HG03095 (cell line): ENCODE results near the gene DNAAF8.
"Not testable (repeated sequence)": the region's sequence is repeated elsewhere in the genome, so short reads cannot be mapped to it uniquely, and the experiment has no call there.

Experiments
- ATAC-seq: cut with Tn5 transposase; IDR thresholded peaks from one replicate; pipeline ENCODE4 v1.9.1; 2021; ENCODE audit warnings: moderate library complexity; ENCODE audit not compliant: unreplicated experiment

DNAAF8 gene

DNA sequence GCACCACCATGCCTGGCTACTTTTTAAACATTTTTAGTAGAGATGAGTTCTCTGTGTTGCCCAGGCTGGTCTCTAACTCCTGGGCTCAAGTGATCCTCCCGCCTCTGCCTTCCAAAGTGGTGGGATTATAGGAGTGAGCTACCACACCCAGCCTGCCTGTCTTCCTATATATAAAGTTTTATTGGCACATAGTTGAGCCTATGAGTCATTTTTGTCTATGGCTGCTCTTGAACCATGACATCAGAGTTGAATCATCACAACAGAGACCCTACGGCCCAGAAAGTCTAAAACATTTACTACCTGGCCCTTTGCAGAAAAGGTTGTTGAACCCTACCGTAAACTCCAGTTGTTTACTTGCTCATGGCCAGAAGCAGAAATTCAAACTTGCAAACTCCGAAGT, 45.9 kb downstream of the DNAAF8 start:
- ATAC-seq: no peak

- no peak for ATAC-seq
These were observed 49.1 kb downstream of the DNAAF8 start for GRCh38 chr16:4783251-4783950.

GRCh38 chr16:4783951-4784336, 49.6 kb downstream of the DNAAF8 start:
- ATAC-seq: no peak

GRCh38 chr16:4784444-4784987, 50.2 kb downstream of the DNAAF8 start:
- not testable (repeated sequence) for ATAC-seq

GRCh38 chr16:4785758-4786433, 51.6 kb downstream of the DNAAF8 start:
- ATAC-seq: no peak

GRCh38 chr16:4787068-4787467, 52.7 kb downstream of the DNAAF8 start:
- no peak for ATAC-seq

GRCh38 chr16:4787627-4788482, 53.5 kb downstream of the DNAAF8 start, which contains the start of gene SEPTIN12:
Gene SEPTIN12, minus strand, starts transcription at chr16:4788345. Its CDS starts 700 bp downstream, at chr16:4787645.
- no peak for ATAC-seq

DNA sequence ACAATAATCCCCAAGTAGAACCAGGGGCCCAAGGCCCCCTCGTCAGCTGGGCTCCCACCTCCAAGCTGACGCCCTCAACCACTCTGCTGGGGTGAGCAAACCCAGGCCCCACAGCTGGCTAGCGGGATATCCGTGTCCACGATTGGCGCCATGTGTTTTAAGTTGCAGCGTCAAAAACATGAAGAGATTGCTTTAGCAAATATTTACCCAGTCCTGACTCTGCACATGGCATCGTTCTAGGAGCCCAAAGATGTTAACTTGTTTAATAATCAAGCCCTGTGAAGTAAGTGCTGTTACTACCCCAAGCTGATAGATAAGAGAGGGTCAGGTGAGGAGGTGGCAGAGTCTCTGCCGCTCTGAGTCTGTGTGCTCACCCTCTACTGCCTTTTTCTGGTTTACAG, 54.2 kb downstream of the DNAAF8 start:
- ATAC-seq: no peak

GRCh38 chr16:4788910-4789309, 54.6 kb downstream of the DNAAF8 start:
- ATAC-seq: no peak

DNA sequence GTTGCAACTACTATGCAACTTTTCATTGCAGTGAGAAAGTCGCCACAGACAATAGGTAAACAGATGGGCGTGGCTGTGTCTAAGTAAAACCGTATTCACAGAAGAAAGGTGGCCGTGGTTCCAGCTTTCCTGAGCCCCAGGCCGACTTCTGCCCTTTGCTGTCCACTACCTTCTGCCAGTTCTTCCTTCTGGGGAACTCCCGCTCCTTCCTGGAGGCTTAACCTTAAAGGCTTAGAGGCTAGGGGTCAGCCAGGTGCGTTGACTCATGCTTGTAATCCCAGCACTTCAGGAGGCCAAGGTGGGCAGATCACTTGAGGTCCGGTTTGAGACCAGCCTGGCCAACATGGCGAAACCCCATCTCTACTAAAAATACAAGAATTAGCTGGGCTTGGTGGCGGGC, 55.9 kb downstream of the DNAAF8 start:
- no peak for ATAC-seq

DNA sequence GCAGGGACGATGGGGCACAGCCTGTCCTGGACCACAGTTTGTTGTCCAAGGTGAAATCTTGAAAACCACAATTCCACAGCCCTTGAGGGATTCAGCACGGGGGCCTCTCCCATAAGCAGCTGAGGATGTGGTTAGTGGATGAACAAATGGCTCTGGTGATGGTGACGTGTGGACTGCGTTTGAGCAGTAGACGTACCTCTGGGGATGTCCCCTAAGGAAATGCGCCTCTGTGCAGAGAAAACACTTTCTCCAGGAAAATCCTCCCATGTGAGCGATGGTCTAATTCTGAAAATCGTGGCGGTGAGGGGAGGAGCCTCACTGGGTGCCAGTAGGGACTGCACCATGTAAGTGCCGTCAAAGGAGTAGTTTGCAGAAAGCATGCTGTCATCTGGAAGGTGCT, 56.5 kb downstream of the DNAAF8 start:
- ATAC-seq: no peak

DNA sequence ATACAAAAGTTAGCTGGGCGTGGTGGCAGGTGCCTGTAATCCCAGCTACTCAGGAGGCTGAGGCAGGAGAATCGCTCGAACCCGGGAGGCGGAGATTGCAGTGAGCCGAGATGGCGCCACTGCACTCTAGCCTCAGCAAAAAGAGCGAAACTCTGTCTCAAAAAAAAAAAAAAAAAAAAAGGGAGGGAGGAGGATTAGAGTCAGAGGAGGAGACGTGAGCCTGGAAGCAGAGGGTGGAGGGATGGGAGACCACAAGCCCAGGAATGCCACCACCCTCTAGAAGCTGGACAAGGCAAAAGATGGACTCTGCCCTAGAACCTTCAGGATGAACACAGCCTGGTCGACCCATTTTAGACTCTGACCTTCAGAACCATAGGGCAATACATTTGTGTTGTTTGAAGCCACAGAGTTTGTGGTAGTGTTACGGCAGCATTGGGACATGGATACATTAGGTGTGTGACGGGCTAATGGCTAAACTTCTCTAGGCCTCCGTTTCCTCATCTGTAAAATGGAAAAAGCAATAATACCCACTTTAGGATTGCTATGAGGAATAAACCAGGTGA, 58.7 kb downstream of the DNAAF8 start:
- no peak for ATAC-seq

GRCh38 chr16:4795181-4795827, 61.0 kb downstream of the DNAAF8 start, which contains the start of gene SMIM22:
Gene SMIM22, plus strand, starts transcription at chr16:4795369. Its CDS starts 366 bp downstream, at chr16:4795735.
- ATAC-seq: no peak

DNA sequence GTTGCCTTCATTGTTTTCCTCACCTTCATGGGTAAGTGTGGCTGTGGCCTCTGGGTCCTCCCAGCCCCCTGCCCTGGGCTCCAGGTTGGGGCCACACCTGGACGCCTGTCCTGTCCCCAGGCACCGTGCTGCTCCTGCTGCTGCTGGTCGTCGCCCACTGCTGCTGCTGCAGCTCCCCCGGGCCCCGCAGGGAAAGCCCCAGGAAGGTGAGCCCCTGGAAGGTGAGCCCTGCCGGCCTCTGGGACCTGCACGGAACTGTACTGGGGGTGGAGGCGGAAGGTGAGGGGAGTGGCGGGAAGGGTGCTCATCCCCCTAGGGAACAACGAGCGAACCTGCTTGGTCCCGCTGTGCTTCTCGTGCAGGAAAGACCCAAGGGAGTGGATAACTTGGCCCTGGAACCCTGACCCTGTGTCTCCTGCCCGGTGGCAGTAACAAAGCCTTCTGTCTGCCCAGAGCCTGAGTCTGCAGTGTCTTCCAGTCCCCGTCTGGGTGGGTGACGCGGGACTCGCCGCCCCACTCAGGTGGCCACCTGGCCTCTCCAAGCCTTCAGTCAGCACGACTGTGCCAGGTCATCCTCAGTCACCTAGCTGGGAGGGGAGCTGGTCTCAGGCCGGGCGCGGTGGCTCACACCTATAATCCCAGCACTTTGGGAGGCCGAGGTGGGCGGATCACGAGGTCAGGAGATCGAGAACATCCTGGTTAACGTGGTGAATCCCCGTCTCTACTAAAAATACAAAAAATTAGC, 61.7 kb downstream of the DNAAF8 start:
- ATAC-seq: no peak

DNA sequence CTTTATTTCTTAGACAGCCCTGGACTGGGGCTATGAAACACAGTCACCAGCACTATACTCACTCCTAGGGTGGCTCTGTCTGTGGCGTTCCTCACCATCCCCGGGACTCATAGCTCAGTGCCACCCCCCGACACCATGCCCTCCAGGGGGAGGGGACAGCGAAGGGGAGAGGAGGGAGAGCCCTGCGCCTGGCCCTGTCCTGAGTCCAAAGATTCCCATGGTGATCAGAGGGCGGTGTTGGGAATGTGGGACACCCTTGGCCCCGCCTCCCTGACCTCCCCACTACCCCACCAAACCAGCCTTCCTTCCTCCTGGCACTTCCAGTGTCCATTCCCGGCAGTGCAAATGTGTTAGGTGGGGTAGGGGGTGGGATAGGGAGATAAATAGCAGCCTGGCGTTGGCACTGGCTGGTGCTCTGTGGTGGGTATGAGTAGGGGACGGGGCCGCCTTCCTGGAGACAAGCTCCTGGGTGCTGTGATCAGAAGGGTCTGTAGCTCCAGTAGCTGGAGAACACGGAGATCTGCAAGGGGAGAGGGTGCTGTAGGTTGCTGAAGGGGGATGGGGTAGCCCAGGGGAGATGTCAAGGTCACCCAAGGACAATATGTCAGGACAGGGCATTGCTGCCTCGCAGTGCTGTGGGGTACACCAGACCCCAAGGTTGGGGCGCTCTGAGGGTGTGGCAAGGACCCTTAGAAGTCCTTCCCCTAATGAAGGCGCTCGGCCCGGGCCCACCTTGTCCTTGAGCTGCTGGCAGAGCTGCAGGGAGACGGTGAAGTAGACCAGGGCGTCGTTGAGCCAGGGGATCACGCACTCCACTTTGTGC, 62.9 kb downstream of the DNAAF8 start:
- no peak for ATAC-seq

DNA sequence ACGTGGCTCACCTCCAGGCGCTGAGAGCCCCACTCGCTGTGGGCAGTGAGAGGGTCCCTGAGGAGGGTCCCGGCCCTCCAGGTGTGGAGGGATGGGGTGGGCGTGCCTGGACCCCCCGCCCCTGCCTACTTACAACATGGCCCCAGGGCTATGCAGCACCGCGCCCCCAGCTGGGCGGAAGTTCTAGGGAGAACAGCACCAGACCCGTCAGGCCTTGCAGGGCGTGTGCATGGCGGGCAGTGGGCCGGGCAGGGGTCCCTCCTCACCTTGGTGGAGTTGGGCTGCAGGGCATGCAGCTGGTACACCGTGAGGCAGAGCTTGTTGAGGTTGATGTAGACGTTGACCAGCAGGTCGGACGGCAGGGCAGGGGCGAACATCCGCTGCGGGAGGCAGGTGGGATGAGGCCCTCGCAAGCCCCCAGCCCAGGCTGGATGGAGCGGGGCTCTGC, 63.5 kb downstream of the DNAAF8 start:
- ATAC-seq: no peak

- ATAC-seq: no peak
These were observed 64.1 kb downstream of the DNAAF8 start for GRCh38 chr16:4798456-4798855.
